Fibroblast of skin of scalp (primary cell): ENCODE measurements around the gene PHAX.
A peak's percentile ranks its signal among the peaks of the same experiment; 100 is the strongest.
"Not testable (repeated sequence)": the region's sequence is repeated elsewhere in the genome, so short reads cannot be mapped to it uniquely, and the experiment has no call there.

Source experiments
- DNase-seq: peaks from one replicate; pipeline ENCODE4 v3.0.0-alpha.2; 2013

The PHAX gene

DNA sequence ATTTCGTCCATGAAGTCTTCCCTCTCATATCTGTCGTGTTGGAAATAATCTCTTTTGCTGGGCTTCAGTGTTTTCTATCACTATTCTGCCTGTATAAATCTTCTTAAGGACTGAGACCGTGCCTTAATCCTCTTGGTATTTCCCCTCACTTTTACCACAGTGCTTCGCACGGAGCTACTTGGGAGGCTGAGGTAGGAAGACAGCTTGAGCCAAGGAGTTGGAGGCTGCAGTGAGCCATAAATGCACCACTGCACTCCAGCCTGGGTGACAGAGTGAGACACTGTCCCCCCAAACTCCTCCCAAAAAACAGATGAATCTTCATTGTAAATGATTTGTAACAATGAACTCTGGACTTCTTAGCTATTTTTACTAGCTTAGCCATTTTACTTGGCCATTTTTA lies 57.8 kb downstream of the PHAX start:
- peak; percentile 9 for DNase-seq

DNA sequence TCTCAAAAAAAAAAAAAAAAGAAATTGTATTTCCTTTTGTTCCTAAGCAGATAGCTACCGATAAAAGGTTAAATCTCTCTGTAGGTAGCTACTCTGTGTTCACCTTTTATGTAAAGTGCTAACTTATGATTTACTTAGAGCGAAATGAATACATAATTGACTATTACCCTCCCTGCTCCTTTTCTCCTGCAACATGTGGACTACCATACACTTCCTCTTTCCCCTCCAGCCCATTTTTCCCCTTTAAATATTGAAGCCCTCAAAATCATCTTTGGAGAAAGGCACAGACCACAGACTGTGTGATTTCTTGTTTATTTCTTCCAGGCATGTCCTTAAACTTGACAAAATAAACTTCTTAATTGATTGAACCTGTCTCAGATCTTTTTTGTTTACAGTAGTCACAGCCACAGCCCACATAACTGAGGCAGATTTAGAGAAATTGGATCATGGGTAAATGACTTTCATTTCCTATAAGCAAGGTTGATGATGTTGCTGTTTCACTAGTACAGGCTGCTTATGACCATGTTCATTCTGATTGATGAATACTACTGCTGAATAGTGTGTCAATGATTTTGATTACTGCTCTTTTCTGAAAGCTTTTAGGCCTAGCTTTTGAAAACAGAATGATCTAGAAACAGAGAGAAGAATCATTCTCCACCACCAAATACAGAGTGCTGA lies 59.2 kb downstream of the PHAX start:
- no peak for DNase-seq

DNA sequence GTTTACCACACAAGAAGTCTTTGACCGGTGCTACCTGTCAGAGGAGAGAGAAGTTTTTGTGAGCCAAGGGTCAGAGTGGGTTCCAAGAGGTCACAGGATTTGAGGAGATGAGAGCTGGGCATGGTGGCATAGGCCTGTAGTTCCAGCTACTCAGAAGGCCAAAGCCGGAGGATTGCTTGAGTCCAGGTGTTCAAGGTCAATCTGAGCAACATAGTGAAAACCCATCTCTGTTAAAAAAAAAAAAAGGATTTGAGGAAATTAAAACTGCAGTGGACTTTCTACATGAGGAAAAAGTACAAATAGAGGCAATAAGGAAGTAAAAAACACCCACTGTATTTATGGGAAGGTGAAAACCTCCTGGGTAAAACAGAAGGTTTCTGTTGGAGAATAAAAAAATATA lies 63.8 kb downstream of the PHAX start:
- DNase-seq = no peak

DNA sequence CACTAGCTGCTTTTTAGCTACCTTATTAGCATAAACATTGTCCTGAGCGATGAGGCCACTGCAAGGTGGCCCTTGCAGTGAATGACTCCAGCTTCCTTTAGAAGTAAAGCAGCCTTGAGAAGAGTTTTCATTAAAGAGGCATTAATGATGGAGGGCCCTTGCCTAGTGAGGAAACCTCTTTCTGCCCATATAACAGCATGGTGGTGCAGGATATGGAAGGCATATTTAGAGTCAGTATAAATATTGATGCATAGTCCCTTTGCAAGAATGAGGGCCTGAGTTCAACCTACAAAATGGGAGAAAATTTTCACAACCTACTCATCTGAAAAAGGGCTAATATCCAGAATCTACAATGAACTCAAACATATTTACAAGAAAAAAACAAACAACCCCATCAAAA lies 69.4 kb downstream of the PHAX start:
- not testable (repeated sequence) for DNase-seq

DNA sequence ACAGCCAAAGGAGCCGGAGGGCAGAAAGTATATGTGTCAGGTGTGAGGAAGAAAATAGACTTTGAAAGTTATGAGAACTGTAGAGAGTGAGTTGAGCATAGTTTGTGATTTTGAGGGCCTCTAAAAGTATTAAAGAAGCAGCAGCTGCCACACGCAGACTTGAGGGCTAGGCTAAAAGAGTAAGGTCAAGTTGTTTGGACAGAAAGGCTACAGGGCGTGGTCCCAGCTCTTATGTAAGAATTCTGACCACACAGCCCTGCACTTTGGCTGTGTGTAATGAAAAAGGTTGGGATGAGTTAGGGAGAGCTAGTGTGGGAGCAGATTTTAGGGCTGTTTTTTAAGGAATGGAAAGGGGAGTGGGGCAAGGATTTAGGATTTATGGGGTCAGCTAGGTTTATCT lies 70.9 kb downstream of the PHAX start:
- not testable (repeated sequence) for DNase-seq

DNA sequence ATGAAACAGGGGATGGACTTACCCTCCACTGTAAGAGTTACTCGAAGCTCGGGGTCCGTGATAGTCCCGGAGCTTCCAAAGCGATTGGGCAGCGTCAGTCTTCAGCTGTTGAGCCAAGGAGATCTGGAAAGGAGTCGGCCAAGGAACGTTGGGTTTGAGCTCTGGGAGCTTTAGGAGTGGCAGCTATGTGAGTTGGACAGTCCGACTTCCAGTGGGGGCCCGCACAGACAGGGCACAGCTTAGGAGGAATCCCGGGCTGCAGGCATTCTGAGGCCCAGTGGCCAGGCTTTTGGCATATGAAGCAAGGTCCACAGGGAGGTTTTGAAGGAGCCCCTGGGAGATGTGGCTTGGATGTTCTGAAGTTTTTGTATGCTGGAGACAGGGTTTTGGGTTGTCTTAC lies 72.7 kb downstream of the PHAX start:
- DNase-seq = no peak

DNA sequence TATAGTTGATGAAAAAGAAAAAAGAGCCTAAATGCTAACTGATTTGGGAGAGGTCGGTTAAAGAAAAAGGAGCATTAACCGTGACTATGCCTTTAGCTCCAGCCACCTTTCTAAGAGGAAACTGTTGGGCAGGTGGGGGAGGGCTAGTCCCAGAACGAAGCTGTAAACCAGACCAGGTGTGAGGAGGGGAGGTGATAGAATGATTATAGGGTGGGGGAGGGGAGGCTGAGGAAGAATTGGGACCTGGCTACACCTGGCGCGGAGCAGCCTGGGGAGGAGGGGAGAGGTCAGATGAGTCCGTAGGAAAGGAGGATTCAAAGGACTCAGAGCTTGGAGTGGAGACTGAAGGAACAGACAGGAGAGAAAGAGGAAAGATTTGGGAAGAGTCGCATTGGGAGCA lies 73.4 kb downstream of the PHAX start:
- DNase-seq = no peak

DNA sequence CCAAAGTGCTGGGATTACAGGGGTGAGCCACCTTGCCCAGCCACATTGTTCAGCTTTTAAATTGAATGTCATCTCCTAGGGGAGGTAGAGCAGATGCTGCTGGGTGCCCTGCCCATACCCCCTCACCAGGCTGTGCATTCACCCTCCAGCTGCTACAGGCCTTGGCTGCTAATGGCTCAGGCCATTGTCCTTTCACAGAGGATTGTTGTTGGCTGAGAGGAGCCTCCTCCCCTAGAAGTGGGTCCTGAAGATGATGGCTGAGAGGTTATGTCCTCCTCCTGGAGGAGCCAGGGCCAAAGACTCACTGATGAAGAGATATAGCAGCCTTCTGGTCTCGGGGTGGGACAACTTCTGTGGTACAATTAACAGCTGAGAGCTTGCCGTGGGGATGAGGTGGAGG lies 74.6 kb downstream of the PHAX start:
- no peak for DNase-seq

DNA sequence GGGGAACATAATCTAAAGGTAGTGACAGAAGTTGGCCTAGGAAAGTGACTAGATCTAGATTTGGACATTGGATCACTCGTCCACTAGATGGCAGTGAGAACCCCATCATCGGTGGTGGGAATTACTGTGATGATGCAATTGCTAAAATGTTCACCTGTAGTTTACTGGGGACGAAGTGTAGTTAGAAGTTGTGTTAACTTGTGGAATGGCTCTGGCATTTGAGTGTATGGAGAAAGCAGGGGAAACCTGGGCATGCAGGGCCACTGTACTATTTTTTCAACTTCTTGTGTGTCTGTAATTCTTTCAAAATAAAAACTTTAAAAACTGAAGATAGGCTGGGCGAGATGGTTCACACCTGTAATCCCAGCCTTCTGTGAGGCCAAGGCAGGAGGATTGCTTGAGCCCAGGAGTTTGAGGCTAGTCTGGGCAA lies 75.5 kb downstream of the PHAX start:
- DNase-seq = peak; percentile 58
